Natural killer cell (primary cell): Measurements from ENCODE around the gene CSTB. TPM values are rescaled to one million over a fixed set of nuclear protein-coding genes. Genes with fewer than 3 reads are reported as not detected.

ENCODE experiments used
- ATAC-seq, 3 donors: fragments of 150-1000 bp in 2 of 3; fragments of 200-7000 bp in 1 of 3; cut with Tn5 transposase; 1 replicate in 1 of 3; 2 replicates in 2 of 3; pipeline ENCODE4 v1.10.0; 2021; ENCODE audit warnings: mild to moderate bottlenecking in 2 of 3, moderate library complexity in 2 of 3
- DNase-seq, 2 donors: peaks; one replicate each; pipeline versions ENCODE4 v3.0.0 to v3.0.0-alpha.2; 2013 to 2021; ENCODE audit warnings: mixed read lengths in 1 of 2
- H3K27ac ChIP-seq: one replicate; pipeline ENCODE4 v1.5.1; 2013; ENCODE audit warnings: mild to moderate bottlenecking, low read length
- H3K27me3 ChIP-seq: one replicate; pipeline ENCODE4 v1.6.1; 2013; ENCODE audit warnings: low read length; ENCODE audit not compliant: control insufficient read depth, insufficient read depth
- H3K36me3 ChIP-seq: one replicate; pipeline ENCODE4 v1.6.1; 2013; ENCODE audit warnings: low read length; ENCODE audit not compliant: control insufficient read depth, insufficient read depth
- H3K4me1 ChIP-seq: one replicate; pipeline ENCODE4 v1.6.1; 2013; ENCODE audit warnings: low read length; ENCODE audit not compliant: control insufficient read depth, insufficient read depth
- H3K4me3 ChIP-seq: one replicate; pipeline ENCODE4 v1.5.1; 2013; ENCODE audit warnings: low read length
- H3K9me3 ChIP-seq: one replicate; pipeline ENCODE4 v1.6.1; 2013; ENCODE audit warnings: low read length; ENCODE audit not compliant: control insufficient read depth, insufficient read depth
- H3K27ac Mint-ChIP-seq, 2 donors: one replicate each; pipeline ENCODE4 v1.8.0; 2022; ENCODE audit warnings: mild to moderate bottlenecking in 2 of 2, mixed read lengths in 2 of 2, moderate library complexity in 1 of 2
- H3K27me3 Mint-ChIP-seq, 2 donors: one replicate each; pipeline ENCODE4 v1.8.0; 2022; ENCODE audit warnings: low read depth in 2 of 2, mixed read lengths in 2 of 2
- H3K36me3 Mint-ChIP-seq: one replicate; pipeline ENCODE4 v1.8.0; 2022; ENCODE audit warnings: mixed read lengths
- H3K4me1 Mint-ChIP-seq, 2 donors: one replicate each; pipeline ENCODE4 v1.8.0; 2022; ENCODE audit warnings: mixed read lengths in 2 of 2
- H3K4me3 Mint-ChIP-seq: one replicate; pipeline ENCODE4 v1.8.0; 2022; ENCODE audit warnings: mild to moderate bottlenecking, moderate library complexity, mixed read lengths
- H3K9me3 Mint-ChIP-seq, 2 donors: one replicate each; pipeline ENCODE4 v1.8.0; 2022; ENCODE audit warnings: mixed read lengths in 2 of 2
- CTCF ChIP-seq: fragments of 200-600 bp; IDR thresholded peaks from one replicate; pipeline ENCODE4 v1.8.0; 2022; ENCODE audit warnings: antibody characterized with exemption
- WGBS: methylation state at CpG from one replicate; pipeline ENCODE4 v1.1.7; 2013; ENCODE audit warnings: missing lambda C conversion rate; ENCODE audit not compliant: insufficient coverage; 5-methylcytosine and 5-hydroxymethylcytosine counted together
- intact Hi-C: fragments of 100-400 bp; cut with micrococcal nuclease; formaldehyde crosslinking; loops from one replicate; pipeline ENCODE4 v1.14.2; 2022
- total RNA-seq, 4 donors: library from RNA; stranded (reverse); fragments of 120-200 nt in 1 of 4; gene quantifications; one replicate each; pipeline versions ENCODE4 v1.2.3 to v1.2.4, GENCODE V29; 2013 to 2022

CSTB gene
- total RNA-seq, 3 donors from 2014 or later (not counting 1 experiment from before 2014, with no cell fraction given), result 18.5 to 23.1 (median 22.7) TPM

DNA sequence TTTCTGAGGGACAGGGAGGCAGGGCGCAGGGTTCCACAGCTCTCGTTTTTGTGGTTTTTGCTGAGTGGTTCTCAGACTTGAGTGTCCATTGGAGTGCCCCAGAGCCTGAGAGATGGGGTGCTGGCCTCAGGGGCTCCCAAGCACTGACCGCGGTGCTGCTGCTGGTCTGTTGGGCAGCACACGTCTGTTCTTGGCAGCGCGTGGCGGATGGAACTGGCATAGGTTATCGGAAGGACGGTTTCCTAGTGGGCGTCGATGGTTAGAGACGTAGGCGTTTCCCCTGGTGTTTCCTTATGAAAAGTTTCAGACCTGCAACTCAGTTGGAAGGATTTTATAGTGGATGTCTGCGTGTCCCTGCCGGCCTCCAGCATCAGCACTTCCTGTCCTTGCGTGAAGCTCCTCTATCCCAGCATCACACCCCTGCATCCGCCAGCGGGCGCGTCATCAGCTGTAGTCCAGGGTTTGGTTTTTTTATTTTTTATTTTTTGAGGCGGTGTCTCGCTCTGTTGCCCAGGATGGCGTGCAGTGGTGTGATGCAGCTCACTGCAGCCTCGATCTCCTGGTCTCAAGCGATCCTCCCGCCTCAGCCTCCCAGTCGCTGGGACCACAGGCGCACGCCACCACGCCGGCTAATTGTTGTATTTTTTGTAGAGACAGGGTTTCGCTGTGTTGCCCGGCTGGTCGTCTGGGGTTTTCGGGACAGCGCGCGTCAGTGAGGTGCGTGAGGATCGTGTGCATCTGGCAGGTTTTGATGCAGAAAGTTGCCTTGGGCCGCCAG is 25.1 kb upstream of the CSTB start:
- H3K9me3 Mint-ChIP-seq, result no peaks in the 10 kb centered on the region
- no peaks in the 10 kb centered on the region for H3K36me3 Mint-ChIP-seq
- Histone ChIP-seq H3K36me3 (peaks cover 68% of the 10 kb centered on the region), H3K4me3 (no peak overlapping the region), H3K9me3 (no peaks in the 10 kb centered on the region), H3K4me1 (peaks cover 20% of the 10 kb centered on the region), H3K27me3 (no peaks in the 10 kb centered on the region), H3K27ac (no peak overlapping the region)
- no peak overlapping the region for H3K27ac Mint-ChIP-seq
- no peak for DNase-seq
- no peaks in the 10 kb centered on the region for H3K27me3 Mint-ChIP-seq
- WGBS, result 97% methylated on average over 40 of the region's 42 CpGs
- intact Hi-C loops, result no loop called here
- no peak overlapping the region for H3K4me3 Mint-ChIP-seq
- ATAC-seq, result no peak
- no peaks in the 10 kb centered on the region for H3K4me1 Mint-ChIP-seq
- TF ChIP-seq CTCF, result no peak

DNA sequence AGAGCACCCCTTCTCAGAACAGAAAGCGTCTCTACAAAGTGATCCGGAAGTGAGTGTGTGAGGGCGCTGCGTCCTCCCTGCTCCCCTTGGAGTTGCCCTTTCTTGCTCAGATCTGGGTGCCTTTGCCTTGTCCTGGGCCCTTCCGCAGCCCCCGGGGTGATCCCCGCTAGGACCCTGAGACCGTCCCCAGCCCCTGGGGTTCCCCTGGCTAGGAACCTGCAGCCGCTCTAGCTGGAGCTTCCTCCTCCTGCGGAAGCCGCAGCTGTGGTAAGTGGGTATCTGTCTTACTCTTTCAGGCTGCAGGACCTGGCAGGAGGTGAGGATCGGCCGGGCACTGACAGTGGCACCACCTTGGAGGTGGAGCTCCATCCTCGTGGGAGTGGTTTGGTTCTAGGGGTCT is 24.5 kb upstream of the CSTB start:
- Mint-ChIP-seq H3K27me3 (no peaks in the 10 kb centered on the region), H3K27ac (no peak overlapping the region), H3K4me3 (no peak overlapping the region), H3K36me3 (no peaks in the 10 kb centered on the region), H3K4me1 (no peaks in the 10 kb centered on the region), H3K9me3 (no peaks in the 10 kb centered on the region)
- TF ChIP-seq CTCF, result no peak
- DNase-seq (no peak), ATAC-seq (no peak)
- intact Hi-C loops, result no loop called here
- H3K4me3 ChIP-seq, result no peak overlapping the region
- WGBS, result 97% methylated on average over 14 of the region's 14 CpGs
- no peaks in the 10 kb centered on the region for H3K27me3 ChIP-seq
- peaks cover 71% of the 10 kb centered on the region for H3K36me3 ChIP-seq
- H3K9me3 ChIP-seq, result no peaks in the 10 kb centered on the region
- peaks cover 14% of the 10 kb centered on the region for H3K4me1 ChIP-seq
- H3K27ac ChIP-seq, result no peak overlapping the region

DNA sequence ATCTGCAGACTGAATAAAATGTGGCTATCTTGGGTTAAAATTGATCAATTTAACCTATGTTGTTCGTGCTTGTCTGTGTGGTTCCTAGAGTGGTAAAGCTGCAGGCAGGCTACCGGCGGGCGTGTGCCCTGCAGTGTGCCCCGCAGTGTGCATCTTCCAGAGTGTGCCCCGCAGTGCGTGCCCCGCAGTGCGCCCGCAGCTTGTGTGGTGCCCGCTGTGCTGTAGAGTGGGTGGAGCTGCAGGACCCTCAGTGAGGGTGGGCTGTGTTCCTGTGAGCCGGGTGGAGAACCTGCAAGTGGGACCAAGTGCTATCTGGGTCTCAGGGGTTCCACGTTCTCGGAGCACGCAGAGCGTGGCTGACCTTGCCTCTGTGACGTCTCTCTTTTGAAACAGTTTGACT is 24.0 kb upstream of the CSTB start:
- Histone ChIP-seq H3K4me1 (peaks cover 12% of the 10 kb centered on the region), H3K27ac (no peak overlapping the region), H3K4me3 (no peak overlapping the region), H3K27me3 (no peaks in the 10 kb centered on the region), H3K36me3 (peaks cover 73% of the 10 kb centered on the region), H3K9me3 (no peaks in the 10 kb centered on the region)
- Mint-ChIP-seq H3K4me3 (no peak overlapping the region), H3K36me3 (no peaks in the 10 kb centered on the region), H3K27me3 (no peaks in the 10 kb centered on the region), H3K9me3 (no peaks in the 10 kb centered on the region), H3K4me1 (no peaks in the 10 kb centered on the region), H3K27ac (no peak overlapping the region)
- intact Hi-C loops, result no loop called here
- DNase-seq (no peak), ATAC-seq (no peak)
- WGBS, result 97% methylated on average over 17 of the region's 17 CpGs
- TF ChIP-seq CTCF, result no peak
